ENCODE results near the gene SLC22A8.
"Not testable (repeated sequence)": the region's sequence is repeated elsewhere in the genome, so short reads cannot be mapped to it uniquely, and the experiment has no call there.

Gene SLC22A8, protein sequence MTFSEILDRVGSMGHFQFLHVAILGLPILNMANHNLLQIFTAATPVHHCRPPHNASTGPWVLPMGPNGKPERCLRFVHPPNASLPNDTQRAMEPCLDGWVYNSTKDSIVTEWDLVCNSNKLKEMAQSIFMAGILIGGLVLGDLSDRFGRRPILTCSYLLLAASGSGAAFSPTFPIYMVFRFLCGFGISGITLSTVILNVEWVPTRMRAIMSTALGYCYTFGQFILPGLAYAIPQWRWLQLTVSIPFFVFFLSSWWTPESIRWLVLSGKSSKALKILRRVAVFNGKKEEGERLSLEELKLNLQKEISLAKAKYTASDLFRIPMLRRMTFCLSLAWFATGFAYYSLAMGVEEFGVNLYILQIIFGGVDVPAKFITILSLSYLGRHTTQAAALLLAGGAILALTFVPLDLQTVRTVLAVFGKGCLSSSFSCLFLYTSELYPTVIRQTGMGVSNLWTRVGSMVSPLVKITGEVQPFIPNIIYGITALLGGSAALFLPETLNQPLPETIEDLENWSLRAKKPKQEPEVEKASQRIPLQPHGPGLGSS

DNA sequence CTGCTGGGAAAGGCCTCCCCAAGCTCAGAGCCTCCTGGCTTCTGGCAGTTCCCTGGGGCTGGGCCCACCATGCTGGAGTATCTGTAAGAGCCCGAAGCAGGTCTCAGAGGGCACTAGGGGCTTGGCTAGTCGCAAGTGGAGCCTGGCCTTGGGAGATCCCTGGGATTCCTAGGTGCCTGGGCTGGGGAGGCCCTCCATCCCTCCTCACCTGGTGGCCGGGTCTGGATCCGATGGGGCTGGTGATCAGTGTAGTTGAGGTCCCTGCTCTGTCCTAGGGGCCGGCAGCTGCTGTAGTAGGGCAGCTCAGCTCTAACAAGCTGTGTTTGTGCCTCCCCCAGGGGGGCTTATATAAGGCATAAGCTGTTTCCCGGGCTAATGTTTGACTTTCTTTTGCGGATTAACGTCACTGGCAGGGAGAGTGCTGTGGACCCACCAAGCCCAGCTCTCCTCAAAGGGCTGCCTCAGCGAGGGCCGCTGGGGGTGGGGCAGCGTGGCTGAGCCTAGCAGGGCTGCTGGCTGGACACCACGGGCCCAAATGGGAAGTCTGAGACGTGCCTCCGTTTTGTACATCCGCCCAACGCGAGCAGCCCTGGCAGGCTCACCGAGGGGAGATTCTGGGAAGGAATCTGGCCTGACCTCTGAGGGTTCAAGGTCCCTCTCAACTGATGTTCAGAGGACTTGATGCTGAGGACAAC is at the start of gene SLC22A8:
SLC22A8 (minus strand) TSS at position 321 of the 695 bp plus-strand sequence. CDS start 883 bp downstream, outside the sequence.
- DNase-seq, result no peak

DNA sequence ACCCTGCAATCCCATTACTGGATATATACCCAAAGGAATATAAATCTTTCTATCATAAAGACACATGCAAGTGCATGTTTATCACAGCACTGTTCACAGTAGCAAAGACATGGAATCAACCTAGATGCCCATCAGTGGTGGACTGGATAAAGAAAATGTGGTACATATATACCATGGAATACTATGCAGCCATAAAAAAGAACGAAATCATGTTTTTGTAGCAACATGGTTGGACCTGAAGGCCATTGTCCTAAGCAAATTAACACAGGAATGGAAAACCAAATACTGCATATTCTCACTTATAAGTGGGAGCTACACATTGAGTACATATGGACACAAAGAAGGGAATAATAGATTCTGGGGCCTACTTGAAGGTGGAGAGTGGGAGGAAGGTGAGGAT is 30.6 kb upstream of the SLC22A8 start:
- not testable (repeated sequence) for DNase-seq

DNA sequence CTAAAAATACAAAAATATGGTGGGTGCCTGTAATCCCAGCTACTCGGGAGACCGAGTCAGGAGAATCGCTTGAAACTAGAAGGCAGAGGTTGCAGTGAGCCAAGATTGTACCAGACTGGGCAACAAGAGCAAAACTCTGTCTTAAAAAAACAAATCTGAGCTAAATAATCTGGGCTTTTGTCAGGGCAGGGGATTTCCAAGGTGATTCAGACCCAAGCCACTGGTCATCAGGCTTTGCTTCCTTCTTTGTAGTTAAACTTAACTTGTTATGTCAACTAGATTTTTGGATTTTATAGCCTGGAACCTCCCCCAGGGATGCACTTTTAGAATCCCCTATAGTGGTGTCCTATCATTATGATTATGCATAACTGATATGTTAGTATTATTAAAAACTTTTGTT is 27.0 kb upstream of the SLC22A8 start:
- no peak for DNase-seq

DNA sequence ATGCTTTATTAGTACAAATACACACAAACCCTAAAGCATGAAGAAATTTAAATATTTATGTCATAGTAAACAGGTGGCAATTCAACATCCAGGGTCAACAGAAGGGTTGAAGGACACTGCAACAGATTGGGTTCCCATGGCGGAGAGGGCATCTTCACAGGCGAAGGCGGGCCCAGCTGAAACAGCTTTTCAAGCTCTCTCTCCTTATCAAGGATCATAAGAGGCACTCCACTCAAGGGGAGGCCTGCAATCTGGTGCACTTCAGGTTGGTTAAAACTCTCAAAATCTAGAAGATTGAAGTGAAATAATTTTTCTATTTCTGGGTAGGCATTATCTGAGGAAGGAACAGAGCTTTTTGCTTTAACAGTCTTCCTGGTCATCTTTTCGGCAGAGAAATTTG is 16.8 kb upstream of the SLC22A8 start:
- DNase-seq, result no peak

DNA sequence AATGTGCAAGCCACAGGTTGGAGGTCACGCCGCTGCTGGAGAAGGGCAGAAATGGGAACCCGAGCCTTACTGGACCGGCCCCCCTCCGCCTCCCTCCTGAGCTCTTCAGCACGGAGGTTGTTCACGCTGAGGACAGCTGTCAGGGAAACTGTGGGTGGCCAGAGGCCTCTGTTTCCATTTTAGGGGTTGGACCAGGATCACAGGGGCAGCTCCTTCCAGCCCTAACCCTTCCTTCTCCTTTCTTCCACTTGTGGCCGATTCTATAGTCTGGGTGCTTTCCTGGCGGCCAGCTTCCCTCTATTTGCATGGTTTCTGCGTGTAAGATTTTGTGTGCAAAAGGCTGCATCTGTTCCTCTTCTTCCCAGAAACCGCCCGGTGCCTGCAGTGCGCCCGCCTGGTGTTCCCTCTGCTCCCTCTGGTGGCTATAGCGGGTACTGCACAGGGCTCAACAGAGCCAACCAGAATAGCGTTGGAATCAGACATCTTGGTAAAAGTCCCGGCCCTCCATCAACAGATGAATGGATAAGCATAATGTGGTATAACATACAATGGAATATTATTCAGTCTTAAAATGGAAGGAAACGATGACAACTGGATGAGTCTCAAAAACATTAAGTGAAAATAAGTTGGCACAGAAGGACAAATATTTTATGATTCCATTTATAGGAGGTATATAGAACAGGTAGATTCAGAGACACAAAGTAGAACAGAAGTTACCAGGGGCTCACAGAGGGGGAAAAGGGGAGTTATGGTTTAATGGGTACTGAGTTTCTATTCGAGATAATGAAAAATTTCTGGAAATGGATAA is 8.4 kb upstream of the SLC22A8 start:
- DNase-seq, result peak; percentile 33 to 74

DNA sequence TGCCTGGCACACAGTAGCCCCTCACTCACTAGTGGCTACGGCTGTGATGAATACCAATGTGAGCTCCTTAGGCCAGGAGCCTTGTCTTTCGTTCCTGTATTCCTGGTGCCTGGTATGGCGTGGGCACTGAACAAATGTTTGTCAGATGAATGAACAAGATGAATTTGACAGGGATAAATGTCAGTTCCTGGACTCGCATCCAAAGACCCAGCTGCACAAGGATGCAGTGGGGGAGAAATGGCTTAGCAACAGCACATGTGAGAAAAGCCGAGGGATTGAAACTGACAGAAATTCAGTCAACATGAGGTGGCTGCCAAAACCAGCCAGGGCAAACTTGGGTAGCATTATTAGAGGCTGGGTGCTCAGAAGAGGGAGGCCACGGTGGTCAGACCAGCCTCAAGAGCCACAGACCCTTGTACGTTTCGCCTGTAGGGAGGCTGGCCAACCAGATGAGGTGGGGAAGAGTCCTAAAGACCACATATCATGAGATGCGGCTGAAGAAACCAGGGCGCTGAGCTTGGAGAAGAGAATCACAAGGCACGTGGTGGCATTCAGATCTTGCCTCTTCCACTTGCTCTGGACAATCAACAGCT is 7.7 kb upstream of the SLC22A8 start:
- DNase-seq, result no peak

DNA sequence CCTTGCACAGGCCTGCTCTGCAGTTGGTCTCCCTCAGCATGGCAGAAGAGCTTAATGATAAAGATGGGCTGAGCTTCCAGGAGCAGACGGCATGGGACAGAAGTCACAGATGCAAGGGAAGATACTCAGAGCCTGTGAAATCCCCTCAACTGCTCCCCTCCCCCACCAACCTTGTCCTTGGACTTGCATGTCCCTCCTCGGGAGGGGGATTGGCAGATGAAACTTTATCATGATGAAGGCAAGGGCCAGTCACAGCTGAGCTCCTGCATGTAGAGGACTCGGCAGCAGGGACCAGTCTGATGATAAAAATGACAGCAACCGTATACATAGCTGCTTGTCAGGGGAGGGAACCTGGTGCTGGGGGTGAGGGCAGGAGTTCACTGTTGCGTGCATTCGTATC is 6.8 kb upstream of the SLC22A8 start:
- DNase-seq, result no peak

DNA sequence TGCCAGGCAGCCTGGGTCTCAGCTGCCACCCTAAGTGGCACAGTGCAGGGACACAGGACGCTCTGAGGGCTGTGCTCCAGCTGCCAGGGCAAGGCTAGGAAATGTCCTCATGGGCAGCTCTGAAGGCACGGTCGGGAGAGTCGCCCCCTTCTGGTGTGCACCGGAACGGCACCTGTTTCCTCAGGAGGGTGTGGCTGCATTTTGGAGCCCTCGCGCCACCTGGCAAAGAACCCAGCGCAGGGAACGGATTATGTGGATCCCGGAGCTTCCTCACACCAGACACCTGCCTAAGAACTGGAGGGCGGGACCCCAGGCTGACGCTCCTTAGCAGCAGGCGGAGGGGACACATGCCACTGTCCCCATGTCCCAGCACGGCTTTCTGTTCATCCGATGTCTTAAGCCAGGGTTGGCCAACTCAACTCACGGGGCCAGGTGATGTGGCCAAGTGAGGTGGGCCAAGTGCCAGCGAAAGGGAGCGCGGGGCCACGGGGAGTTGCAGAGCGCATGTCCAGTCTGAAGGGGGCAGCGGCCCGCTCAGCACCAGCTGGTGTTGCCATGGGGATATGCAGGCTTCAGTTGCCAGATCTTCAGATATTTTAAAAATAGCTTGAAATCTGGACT is 5.1 kb upstream of the SLC22A8 start:
- DNase-seq, result no peak

DNA sequence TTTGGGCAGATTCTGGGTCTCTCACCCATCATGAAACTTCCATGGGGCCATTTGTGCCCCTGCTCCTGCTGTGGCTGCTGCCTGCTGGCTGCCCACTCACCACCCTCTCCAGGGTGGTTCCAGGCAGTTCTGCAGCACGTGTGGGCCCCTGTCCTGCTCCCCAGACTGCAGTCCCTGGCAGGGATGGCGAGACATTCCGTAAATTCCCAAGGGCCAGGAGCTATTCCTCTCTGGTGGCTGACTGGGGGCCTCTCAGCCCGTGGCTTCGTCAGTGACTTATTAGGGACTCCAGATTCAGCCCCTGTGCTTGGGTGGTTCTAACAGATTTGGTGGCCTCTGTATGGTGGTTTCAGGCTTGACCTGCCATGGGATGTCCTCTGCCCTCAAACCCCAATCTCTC is 3.9 kb upstream of the SLC22A8 start:
- DNase-seq, result no peak

DNA sequence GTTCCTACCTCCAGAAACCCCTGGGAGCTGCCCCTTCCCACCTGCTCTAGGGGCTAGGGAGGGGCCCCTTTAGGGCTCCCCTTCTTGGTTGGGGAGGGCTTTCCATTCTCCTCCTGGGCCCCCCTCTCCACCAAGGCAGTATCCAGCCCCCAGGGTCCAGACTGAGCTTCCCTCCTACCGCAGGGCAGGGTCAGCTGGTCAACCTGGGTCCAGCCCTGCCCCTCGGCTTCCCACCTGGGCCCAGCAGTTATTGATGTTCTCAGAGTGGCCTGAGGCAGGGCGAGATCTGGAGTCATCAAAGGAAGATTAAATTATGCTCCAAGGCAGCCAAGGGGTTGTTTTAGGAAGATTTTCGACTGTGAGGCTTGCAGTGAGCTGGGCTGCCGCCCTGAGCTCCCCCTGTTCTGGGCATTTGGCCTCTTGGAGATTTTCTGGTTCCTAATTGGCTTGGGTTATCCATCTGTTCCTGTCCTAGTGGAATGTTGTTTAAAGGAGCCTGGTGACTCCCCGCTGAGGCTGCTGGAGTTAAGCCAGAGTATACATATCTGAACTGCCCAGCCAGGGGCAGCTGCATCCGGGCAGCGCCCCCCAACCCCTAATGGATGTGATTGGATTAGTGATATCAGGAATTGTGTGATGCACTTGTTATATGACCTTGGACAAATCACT is 1.8 kb upstream of the SLC22A8 start:
- DNase-seq, result no peak

DNA sequence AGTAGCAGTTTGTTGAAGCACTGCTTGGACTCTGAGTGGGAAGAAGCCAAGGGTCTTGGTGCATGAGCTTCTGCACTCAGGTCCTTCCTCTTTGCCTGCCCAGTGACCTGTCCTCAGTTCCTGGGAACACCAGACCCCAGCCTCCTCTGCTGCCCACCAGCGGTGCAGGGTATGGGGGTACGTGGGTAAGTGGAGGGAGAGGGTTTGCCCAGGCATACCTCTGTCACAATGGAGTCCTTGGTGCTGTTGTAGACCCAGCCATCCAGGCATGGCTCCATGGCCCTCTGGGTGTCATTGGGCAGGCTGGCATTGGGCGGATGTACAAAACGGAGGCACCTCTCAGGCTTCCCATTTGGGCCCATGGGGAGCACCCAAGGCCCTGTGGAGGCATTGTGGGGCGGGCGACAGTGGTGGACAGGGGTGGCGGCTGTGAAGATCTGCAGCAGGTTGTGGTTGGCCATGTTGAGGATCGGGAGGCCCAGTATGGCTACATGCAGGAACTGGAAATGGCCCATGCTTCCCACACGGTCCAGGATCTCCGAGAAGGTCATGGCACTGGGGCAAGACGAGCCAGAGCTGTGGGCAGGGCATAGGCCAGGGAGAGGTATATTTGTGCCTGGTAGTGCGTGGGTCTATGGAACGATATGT is 1.1 kb downstream of the SLC22A8 start:
- no peak for DNase-seq

DNA sequence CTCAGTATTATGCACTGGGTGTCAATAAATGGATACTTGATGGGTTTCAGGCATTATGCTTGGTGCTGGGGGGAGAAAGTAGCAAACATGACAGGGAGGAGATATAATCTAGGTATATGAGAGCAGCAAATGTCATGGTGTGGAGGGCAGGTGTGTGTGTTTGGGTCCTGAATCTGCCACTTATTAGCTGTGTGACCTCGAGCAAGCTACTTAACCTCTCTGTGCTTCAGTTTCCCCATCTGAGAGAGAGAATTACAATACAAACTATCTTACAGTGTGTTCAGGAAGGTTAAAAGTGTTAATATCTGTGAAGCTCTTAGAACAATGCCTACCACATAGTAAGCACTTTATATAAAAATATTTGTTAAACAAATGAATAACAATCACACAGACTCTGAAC is 2.8 kb downstream of the SLC22A8 start:
- no peak for DNase-seq

DNA sequence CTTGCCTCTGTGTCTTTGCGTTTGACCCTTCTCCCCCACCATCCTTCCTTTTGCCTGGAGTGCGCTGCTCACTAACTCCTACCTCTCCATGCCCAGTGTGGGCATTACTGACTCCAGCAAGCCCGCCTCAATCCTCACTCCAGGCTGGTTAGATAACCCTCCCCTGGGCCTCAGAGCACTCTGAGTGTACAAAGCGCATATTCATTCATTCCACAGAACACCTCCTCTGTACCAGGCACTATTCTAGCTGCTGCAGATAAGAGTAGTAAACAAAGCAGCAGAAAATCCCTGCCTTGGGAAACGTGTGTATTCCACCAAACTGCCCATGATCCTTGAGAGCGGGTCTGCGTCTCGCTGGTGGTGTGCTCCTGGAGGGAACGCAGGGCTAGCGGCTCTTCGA is 3.2 kb downstream of the SLC22A8 start:
- no peak for DNase-seq

DNA sequence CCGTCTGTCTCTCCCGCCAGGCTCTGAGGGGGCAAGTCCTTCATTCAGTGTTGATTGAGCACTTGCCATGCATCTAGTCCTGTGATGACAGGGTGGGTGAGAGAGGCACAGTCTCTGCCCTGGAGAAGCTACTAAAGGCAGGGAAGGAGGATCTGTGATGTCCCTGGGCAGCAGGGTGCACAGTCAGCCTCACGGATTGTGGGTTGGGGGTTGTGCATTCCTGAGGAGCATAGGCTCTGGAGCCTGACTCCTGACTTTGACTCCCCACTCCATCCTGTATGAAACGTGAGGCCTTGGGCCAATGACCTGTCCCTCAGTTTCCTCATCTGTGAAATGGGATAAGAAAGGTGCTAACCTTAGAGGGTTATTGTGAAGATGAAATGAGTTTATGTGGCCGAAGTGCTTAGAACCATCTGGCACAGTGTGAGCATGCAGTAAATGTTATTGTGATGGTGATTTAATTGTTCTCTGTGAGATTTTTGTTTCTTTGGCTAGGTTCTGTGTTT is 4.7 kb downstream of the SLC22A8 start:
- DNase-seq, result no peak

DNA sequence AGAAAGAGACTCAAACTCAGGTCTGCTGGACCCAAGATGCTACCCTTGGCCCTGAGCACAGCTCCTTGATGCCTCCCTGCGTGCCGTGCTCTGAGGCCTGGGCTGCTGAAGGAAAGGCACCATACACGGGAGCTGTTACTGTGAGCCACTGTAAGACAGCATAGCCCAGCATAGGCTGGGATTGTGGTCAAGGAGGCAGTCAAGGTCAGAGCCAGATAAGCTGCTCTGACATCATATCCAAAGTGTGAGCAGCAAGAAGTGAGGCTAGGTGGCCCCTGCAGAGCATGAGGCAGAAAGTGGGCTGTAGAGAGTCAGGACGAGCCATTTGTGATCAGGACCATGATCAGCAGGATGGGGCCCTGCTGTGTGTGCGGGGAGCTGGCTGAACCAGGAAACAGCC is 7.7 kb downstream of the SLC22A8 start:
- DNase-seq, result no peak

DNA sequence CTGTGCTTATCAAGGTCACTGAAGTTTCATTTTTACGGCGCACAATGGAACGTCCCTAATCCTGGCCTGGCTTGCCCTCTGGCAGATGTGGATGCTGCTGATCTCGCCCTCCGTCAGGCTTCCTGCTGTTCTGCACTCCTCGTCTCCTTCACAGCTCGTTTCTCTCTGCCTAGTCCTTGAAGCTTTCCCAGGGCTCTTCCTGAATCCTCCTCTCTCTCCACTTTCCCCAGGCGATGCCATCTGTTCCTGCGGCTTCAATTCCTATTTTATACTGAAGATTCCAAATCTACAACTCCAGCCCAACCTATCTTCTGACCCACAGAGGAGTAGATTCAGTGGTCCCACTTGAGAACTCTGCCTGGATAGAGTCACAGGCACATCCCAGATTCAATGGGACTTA is 14.2 kb downstream of the SLC22A8 start:
- DNase-seq, result no peak

DNA sequence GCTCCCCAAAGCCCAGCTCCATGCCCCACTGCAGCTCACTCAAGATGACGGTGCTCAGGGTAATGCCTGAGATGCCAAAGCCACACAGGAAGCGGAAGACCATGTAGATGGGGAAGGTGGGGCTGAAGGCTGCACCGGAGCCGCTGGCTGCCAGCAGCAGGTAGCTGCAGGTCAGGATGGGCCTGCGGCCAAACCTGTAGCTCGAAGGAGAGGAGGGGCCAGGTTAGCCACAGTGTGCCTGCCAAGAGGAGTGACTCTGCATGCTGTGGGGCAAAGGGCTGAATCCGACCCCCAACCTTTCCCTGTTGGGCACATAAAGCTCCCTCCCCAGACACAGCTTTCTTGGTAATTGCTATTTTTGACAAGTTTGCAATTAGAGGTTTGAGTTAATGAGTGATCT is 16.0 kb downstream of the SLC22A8 start:
- DNase-seq, result no peak

DNA sequence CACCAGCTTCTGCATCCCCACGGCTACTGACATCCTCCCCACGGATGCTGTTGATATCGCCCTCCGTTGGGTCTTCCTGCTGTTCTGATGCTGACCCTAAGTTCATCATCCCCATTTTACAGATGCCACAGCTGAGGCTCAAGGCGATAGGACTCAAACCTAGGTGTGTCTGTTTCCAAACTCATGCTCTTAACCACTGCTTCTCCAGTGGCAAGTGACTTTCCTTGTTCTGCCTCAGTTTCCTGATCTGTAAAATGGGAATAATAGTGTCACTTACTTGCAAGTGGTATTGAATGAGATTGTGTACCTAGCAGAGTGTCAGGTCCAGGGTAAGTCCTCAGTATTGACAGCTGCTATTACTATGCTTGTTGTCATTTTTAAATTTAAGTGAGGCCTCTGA is 16.5 kb downstream of the SLC22A8 start:
- DNase-seq, result no peak

DNA sequence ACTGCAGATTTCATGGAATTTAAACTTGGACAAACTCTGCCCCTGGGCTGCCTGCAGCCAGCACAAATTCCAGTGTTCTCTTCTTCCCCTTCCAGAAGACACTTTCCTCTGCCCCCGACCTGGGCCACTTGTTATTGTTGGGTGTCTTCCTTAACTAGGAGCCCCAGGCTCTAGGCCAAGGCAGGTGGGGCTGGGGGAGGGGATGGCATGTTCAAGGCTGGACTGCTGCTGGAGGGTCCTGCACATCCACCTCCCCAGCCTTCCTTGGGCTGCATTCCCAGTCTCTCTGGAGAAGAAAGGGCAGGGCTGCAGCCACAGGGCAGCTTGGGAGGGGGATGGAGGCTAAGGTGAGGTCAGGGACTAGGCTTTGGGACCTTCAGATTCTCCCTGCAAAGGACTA is 19.4 kb downstream of the SLC22A8 start:
- DNase-seq, result no peak

DNA sequence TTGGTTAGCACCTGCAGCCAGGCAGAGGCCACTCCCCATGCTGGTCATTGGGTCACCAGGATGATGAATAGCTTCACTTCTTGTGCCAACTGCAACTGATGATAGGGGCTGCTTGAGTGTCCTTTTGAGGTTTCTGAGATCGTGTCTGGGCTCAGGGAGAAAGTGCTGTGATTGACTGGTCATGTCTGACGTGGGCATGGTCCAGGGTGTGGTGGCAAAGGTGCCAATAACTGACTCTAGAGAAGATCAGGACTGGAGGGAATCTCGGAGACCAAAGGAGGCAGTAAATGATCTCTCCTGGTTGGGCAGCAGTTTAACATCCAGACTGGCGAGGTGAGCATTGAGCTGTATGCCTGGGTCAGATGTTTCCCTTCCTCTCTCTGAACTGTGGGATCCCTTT is 20.9 kb downstream of the SLC22A8 start:
- DNase-seq, result no peak

DNA sequence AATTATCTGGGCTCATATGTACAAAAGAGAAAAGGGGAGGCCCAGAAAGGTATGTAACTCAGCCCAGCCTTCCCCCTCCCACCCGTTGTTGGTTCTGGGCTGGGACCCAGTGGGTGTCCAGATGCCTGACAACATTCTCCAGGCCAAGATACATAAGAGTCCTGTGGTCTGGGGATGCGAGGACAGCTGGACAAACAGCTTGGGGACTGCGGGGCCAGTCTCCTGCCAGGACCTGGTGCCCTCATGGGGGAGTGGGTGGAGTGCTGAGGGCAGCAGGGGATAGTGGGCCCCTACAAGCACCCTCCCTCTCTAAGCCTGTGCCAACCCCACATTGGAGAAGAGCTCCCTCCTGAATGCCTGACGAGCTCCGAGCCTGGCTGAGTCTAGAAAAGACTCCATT is 27.4 kb downstream of the SLC22A8 start:
- DNase-seq, result no peak
